LNCaP clone FGC (cell line): ENCODE results near the gene RSPO3.
"Not testable (repeated sequence)": the region's sequence is repeated elsewhere in the genome, so short reads cannot be mapped to it uniquely, and the experiment has no call there.

ENCODE experiments used
- DNase-seq: peaks from one replicate; pipeline ENCODE4 v3.0.0-alpha.2; 2011; ENCODE audit warnings: low read depth
- H3K4me3 ChIP-seq: 2 replicates; pipeline ENCODE4 v1.5.1; 2011; ENCODE audit warnings: mild to moderate bottlenecking, low read depth, low read length, control low read depth
- TF ChIP-seq, protein P1 (sequence below): IDR thresholded peaks from 2 replicates; pipeline ENCODE4 v1.5.1; 2012; ENCODE audit warnings: mild to moderate bottlenecking; ENCODE audit not compliant: control insufficient read depth, insufficient read depth; ENCODE audit errors: extremely low read depth

The RSPO3 gene

DNA sequence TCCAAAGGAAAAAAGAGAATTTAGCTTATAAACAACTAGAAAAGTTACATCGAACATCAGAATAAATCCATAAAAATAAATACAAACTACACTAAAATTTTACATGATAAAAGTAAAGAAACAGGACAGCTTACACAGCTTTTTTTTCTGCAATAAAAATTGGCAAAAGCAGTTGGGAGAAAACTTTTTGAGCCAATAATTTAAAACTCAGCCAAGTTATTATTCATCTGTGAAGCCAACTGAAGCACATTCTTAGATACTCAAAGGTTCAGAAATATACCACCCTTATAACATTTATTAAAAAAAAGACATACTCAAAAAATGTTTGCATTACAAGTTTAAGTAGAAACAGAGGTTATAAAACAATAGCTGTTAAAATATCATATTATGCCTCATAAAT lies 23.7 kb upstream of the RSPO3 start:
- DNase-seq, result no peak
- TF ChIP-seq, protein P1, sequence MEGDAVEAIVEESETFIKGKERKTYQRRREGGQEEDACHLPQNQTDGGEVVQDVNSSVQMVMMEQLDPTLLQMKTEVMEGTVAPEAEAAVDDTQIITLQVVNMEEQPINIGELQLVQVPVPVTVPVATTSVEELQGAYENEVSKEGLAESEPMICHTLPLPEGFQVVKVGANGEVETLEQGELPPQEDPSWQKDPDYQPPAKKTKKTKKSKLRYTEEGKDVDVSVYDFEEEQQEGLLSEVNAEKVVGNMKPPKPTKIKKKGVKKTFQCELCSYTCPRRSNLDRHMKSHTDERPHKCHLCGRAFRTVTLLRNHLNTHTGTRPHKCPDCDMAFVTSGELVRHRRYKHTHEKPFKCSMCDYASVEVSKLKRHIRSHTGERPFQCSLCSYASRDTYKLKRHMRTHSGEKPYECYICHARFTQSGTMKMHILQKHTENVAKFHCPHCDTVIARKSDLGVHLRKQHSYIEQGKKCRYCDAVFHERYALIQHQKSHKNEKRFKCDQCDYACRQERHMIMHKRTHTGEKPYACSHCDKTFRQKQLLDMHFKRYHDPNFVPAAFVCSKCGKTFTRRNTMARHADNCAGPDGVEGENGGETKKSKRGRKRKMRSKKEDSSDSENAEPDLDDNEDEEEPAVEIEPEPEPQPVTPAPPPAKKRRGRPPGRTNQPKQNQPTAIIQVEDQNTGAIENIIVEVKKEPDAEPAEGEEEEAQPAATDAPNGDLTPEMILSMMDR, result no peak
- H3K4me3 ChIP-seq, result no peak overlapping the region

- TF ChIP-seq, protein P1, result no peak
Measured at GRCh38 chr6:127096167-127096566, 22.3 kb upstream of the RSPO3 start.

DNA sequence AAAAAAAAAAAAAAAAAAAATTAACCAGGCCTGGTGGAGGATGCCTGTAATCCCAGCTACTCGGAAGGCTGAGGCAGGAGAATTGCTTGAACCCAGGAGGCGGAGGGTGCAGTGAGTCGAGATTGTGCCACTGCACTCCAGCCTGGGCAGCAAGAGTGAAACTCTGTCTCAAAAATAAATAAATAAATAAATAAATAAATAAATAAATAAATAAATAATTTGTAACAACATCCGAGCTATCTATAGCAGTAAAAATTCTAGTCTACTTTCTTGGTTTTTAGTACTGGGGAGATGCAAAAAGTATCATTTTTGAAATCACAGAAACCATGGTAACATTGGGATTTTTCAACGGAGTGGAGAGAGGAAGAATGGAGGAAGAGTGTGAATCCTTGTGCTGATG lies 21.0 kb upstream of the RSPO3 start:
- not testable (repeated sequence) for DNase-seq, H3K4me3 ChIP-seq

More at GRCh38 chr6:127096167-127096566, 22.3 kb upstream of the RSPO3 start:
- H3K4me3 ChIP-seq, result no peak overlapping the region
- no peak for DNase-seq

GRCh38 chr6:127100510-127101140 lies 17.8 kb upstream of the RSPO3 start:
- no peak overlapping the region for H3K4me3 ChIP-seq
- TF ChIP-seq, protein P1, result peak; percentile 37
- no peak for DNase-seq

GRCh38 chr6:127102299-127102698 lies 16.2 kb upstream of the RSPO3 start:
- no peak overlapping the region for H3K4me3 ChIP-seq
- TF ChIP-seq, protein P1, result no peak
- DNase-seq, result no peak

DNA sequence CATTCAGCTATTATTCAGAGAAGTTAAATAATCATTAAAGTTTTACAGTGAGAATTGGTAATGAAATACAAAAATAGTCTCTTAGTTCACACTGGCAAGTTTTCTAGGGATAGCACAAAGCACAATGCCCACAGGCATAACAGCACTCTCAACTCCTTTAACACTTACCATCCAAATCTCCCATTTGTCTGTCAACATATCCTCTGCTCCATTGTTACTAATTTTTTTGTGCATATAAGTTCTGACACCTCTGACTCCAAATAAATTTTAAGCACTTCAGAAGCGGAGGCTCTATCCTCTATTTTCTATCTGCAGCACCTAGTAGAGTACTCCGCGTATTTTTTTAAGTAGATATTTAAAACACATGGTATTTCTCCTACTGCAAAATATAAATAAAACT lies 15.6 kb upstream of the RSPO3 start:
- DNase-seq, result no peak

DNA sequence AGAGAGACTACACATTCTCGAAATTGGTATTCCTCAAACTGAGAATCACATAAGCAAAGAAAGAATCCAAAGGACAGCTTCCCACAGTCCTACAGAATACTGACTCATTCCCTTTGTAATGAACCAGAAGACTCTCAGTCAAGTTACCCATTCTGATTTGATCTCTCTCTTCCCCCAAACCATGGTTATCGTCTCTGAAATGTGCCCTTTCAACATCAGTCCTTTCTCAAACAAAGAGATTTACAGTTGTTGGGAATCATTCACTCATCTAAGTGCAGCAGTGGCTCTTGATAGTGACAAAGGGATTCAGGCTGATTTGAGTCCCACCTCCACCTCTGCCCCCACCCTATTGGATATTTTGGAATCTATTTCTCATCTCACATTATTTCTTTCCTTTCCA lies 15.0 kb upstream of the RSPO3 start:
- TF ChIP-seq, protein P1, result no peak
- DNase-seq, result no peak
- no peak overlapping the region for H3K4me3 ChIP-seq

More for the DNA sequence above, 15.6 kb upstream of the RSPO3 start:
- TF ChIP-seq, protein P1, result no peak
- H3K4me3 ChIP-seq, result no peak overlapping the region
